Suppressor macrophage treated with lipopolysaccharide for 1 hour (primary cell): ENCODE measurements around the gene SLC6A19.
"Not testable (repeated sequence)": the region's sequence is repeated elsewhere in the genome, so short reads cannot be mapped to it uniquely, and the experiment has no call there.

Experiments
- DNase-seq, 3 donors: peaks; one replicate each; pipeline ENCODE4 v3.0.0-alpha.2; 2020 to 2022

The SLC6A19 gene

GRCh38 chr5:1201327-1202025 is at the start of gene SLC6A19:
TSS of gene SLC6A19 (plus strand) at chr5:1201595. CDS start at chr5:1201651, 56 bp downstream.
- no peak for DNase-seq

GRCh38 chr5:1152156-1152555 is 49.2 kb upstream of the SLC6A19 start:
- no peak for DNase-seq

GRCh38 chr5:1152771-1153282 is 48.6 kb upstream of the SLC6A19 start:
- DNase-seq: no peak

- no peak for DNase-seq
Observed at GRCh38 chr5:1153428-1153827, 48.0 kb upstream of the SLC6A19 start.

GRCh38 chr5:1155191-1156032 is 46.0 kb upstream of the SLC6A19 start:
- DNase-seq: no peak

GRCh38 chr5:1156033-1156753 is 45.2 kb upstream of the SLC6A19 start:
- peak in 1 of 3 donors; percentile 29 for DNase-seq

- no peak for DNase-seq
Observed at GRCh38 chr5:1156754-1157460, 44.5 kb upstream of the SLC6A19 start.

- not testable (repeated sequence) for DNase-seq
Observed at GRCh38 chr5:1157461-1157986, 43.9 kb upstream of the SLC6A19 start.

- DNase-seq: no peak
Observed at GRCh38 chr5:1158647-1159340, 42.6 kb upstream of the SLC6A19 start.

GRCh38 chr5:1159341-1159675 is 42.1 kb upstream of the SLC6A19 start:
- DNase-seq: no peak

GRCh38 chr5:1159774-1160406 is 41.5 kb upstream of the SLC6A19 start:
- no peak for DNase-seq

- DNase-seq: no peak
Observed at GRCh38 chr5:1161108-1161832, 40.1 kb upstream of the SLC6A19 start.

- DNase-seq: no peak
Observed at GRCh38 chr5:1161833-1162229, 39.6 kb upstream of the SLC6A19 start.

- DNase-seq: no peak
Observed at GRCh38 chr5:1162276-1162675, 39.1 kb upstream of the SLC6A19 start.

- peak in 2 of 3 donors; percentile 16 to 37 for DNase-seq
Observed at GRCh38 chr5:1162751-1163150, 38.6 kb upstream of the SLC6A19 start.

GRCh38 chr5:1163366-1163765 is 38.0 kb upstream of the SLC6A19 start:
- DNase-seq: no peak

- DNase-seq: no peak
Observed at GRCh38 chr5:1163879-1164278, 37.5 kb upstream of the SLC6A19 start.

- no peak for DNase-seq
Observed at GRCh38 chr5:1164696-1165630, 36.4 kb upstream of the SLC6A19 start.

- no peak for DNase-seq
Observed at GRCh38 chr5:1165864-1166263, 35.5 kb upstream of the SLC6A19 start.
